Gastroesophageal sphincter (tissue), 3 donors: ENCODE results near the gene PDLIM3.

Experiments
- CTCF ChIP-seq, 4 experiments: fragments of 200-600 bp in 2 of 4; fragments of 450-650 bp in 2 of 4; sonication (generic) in 1 of 4; IDR thresholded peaks; one replicate each; pipeline ENCODE4 v1.5.1; 2017 to 2019; ENCODE audit warnings: antibody characterized with exemption in 4 of 4, mild to moderate bottlenecking in 2 of 4, moderate library complexity in 2 of 4
- POLR2A ChIP-seq, 2 donors: fragments of 450-650 bp; IDR thresholded peaks; one replicate each; pipeline ENCODE4 v1.6.1; 2017; ENCODE audit warnings: antibody characterized with exemption in 2 of 2, mild to moderate bottlenecking in 2 of 2, moderate library complexity in 1 of 2

- TF ChIP-seq CTCF (IDR thresholded peaks at IDR 0.05) (no peak), POLR2A (IDR thresholded peaks at IDR 0.05) (no peak)
Observed at GRCh38 chr4:185564349-185564748, 29.0 kb upstream of the PDLIM3 start.
